ENCODE data around the gene RPL26.

DNA sequence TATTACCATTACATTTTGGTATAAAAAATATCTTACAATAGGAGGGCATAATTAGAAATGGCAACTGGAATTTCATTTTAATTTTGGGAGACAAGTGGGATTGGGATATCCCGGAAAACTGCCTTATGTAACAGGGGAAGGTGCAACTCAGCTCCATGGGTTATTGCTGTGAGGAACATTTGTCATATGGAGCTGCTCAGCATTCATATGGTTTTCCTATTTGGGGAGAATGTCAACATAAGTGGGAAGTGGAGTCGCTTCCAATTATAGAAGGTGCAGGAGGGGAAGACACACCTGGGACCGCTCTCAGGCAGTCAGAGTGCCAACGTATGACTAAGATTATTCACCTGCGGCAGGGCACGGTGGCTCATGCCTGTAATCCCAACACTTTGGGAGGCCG lies 32.7 kb downstream of the RPL26 start:
- TF ChIP-seq, protein P1, sequence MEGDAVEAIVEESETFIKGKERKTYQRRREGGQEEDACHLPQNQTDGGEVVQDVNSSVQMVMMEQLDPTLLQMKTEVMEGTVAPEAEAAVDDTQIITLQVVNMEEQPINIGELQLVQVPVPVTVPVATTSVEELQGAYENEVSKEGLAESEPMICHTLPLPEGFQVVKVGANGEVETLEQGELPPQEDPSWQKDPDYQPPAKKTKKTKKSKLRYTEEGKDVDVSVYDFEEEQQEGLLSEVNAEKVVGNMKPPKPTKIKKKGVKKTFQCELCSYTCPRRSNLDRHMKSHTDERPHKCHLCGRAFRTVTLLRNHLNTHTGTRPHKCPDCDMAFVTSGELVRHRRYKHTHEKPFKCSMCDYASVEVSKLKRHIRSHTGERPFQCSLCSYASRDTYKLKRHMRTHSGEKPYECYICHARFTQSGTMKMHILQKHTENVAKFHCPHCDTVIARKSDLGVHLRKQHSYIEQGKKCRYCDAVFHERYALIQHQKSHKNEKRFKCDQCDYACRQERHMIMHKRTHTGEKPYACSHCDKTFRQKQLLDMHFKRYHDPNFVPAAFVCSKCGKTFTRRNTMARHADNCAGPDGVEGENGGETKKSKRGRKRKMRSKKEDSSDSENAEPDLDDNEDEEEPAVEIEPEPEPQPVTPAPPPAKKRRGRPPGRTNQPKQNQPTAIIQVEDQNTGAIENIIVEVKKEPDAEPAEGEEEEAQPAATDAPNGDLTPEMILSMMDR (IDR thresholded peaks at IDR 0.05; ENCODE audit: low read depth, low read length), result no peak
- TF ChIP-seq EZH2phosphoT487 (IDR thresholded peaks at IDR 0.05; ENCODE audit: low read depth), result no peak

Data from OCI-LY3 (cell line).